Measurements from ENCODE around the gene IFT20. TPM values are rescaled to one million over a fixed set of nuclear protein-coding genes. Genes with fewer than 3 reads are reported as not detected.

Gene IFT20
- total and polyA plus RNA-seq, 9 of the 15 experiments (the other 6 are each of a cell fraction or from before 2014, with no cell fraction given): 11.2 to 38.6 (median 20.1) TPM

- peak overlapping the region; percentile 93 for H3K4me2 ChIP-seq (ENCODE audit: insufficient read depth, low read length)
- CTCF ChIA-PET (ENCODE audit: low intra/inter-chr PET ratio): no interaction called here
- peaks cover 21% of the 10 kb centered on the region for H3K36me3 ChIP-seq (ENCODE audit: control insufficient read depth, insufficient read depth, low read length)
- H3K4me1 ChIP-seq (replicated peaks in 1 of 2; ENCODE audit: control insufficient read depth in 2 of 2, insufficient read depth in 2 of 2, low read length in 2 of 2): peaks cover 35 to 39% of the 10 kb centered on the region in 2 experiments
- DNase-seq (ENCODE audit: extremely low read depth in 1 of 4, low spot score in 3 of 4): peak; percentile 30 to 52 (median 36)
- no peaks in the 10 kb centered on the region for H3K9me1 ChIP-seq (ENCODE audit: control insufficient read depth, insufficient read depth, low read length)
- 0 out of 2 replicates have a peak, but pooled peaks cover 8% of the 10 kb centered on the region for H4K20me1 ChIP-seq (replicated peaks; ENCODE audit: control insufficient read depth, insufficient read depth, low read length)
- H3K79me2 ChIP-seq (ENCODE audit: control insufficient read depth, insufficient read depth, low read length): peaks cover 56% of the 10 kb centered on the region
- in situ Hi-C loops (cut with MboI) (no loop called here), intact Hi-C loops (cut with micrococcal nuclease) (no loop called here)
- peak overlapping the region; percentile 81 for H3K27ac ChIP-seq (ENCODE audit: extremely low read depth, low read depth, low read length)
- no peaks in the 10 kb centered on the region for H3K9me3 ChIP-seq (replicated peaks; ENCODE audit: control insufficient read depth, insufficient read depth, low read depth, low read length)
- WGBS (ENCODE audit: insufficient coverage, low coverage, missing lambda C conversion rate): 36% methylated on average over 14 of the region's 21 CpGs
- no peak for FAIRE-seq
- ATAC-seq: peak; percentile 1; the same call in 1 of the 3 replicates
- POLR2A ChIA-PET: interaction anchor here (0.6 to 4.9 kb wide), 7 partner anchors 11 to 742 kb away, joined by 3 to 62 read pairs (median 9); partner anchors contain the start of genes IFT20 and TNFAIP1
- BruUV-seq (replicated peaks): no TSS peak
- peak overlapping the region; percentile 56 for H3K4me3 ChIP-seq
- H2AFZ ChIP-seq (ENCODE audit: low read depth, low read length): peak overlapping the region; percentile 82
- H3K9ac ChIP-seq (ENCODE audit: insufficient read depth in 1 of 2, low read depth in 2 of 2, low read length in 2 of 2): peak overlapping the region; percentile 78 to 99
- H3K27me3 ChIP-seq (ENCODE audit: control insufficient read depth in 2 of 2, insufficient read depth in 2 of 2, low read length in 2 of 2): no peaks in the 10 kb centered on the region
- no peak for TF ChIP-seq TCF15 (CRISPR knock-in tag; IDR thresholded peaks at IDR 0.05)
- TF ChIP-seq ZNF395 (CRISPR knock-in tag; IDR thresholded peaks at IDR 0.05): 0 out of 2 replicates have a peak, but pooled peaks have one; percentile 35
- TF ChIP-seq HDAC1 (IDR thresholded peaks at IDR 0.05): 0 out of 4 replicates have a peak, but pooled peaks of 1 of the 2 experiments have one; percentile 8
- peak; percentile 81 for TF ChIP-seq L3MBTL2 (IDR thresholded peaks at IDR 0.05)
- TF ChIP-seq KHSRP (IDR thresholded peaks at IDR 0.05): no peak
- TF ChIP-seq, protein P1, sequence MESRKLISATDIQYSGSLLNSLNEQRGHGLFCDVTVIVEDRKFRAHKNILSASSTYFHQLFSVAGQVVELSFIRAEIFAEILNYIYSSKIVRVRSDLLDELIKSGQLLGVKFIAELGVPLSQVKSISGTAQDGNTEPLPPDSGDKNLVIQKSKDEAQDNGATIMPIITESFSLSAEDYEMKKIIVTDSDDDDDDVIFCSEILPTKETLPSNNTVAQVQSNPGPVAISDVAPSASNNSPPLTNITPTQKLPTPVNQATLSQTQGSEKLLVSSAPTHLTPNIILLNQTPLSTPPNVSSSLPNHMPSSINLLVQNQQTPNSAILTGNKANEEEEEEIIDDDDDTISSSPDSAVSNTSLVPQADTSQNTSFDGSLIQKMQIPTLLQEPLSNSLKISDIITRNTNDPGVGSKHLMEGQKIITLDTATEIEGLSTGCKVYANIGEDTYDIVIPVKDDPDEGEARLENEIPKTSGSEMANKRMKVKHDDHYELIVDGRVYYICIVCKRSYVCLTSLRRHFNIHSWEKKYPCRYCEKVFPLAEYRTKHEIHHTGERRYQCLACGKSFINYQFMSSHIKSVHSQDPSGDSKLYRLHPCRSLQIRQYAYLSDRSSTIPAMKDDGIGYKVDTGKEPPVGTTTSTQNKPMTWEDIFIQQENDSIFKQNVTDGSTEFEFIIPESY (CRISPR knock-in tag; IDR thresholded peaks at IDR 0.05): no peak
- no peak for TF ChIP-seq DACH1 (IDR thresholded peaks at IDR 0.05; ENCODE audit: partially characterized antibody)
- TF ChIP-seq ZNF134 (CRISPR knock-in tag; conservative IDR thresholded peaks at IDR 0.05): no peak
- TF ChIP-seq THRA (IDR thresholded peaks at IDR 0.05): no peak
- no peak for TF ChIP-seq SOX6 (IDR thresholded peaks at IDR 0.05)
Observed at GRCh38 chr17:28317099-28317965, 17.9 kb downstream of the IFT20 start.

Data from K562 (cell line).